Measurements from ENCODE around the gene ECHS1.

DNA sequence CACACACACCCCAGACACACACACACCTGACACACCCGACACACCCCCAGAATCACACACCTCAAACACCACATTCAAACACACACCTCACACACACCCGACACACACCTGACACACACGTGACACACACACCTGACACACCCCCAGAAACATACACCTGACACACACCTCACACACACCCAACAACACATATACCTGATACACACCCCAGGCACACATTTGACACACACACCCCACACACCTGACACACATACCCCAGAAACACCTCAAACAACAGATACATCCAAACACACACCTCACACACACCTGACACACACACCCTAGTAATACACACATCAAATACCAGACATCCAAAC lies 35.8 kb downstream of the ECHS1 start:
- TF ChIP-seq, protein P1, sequence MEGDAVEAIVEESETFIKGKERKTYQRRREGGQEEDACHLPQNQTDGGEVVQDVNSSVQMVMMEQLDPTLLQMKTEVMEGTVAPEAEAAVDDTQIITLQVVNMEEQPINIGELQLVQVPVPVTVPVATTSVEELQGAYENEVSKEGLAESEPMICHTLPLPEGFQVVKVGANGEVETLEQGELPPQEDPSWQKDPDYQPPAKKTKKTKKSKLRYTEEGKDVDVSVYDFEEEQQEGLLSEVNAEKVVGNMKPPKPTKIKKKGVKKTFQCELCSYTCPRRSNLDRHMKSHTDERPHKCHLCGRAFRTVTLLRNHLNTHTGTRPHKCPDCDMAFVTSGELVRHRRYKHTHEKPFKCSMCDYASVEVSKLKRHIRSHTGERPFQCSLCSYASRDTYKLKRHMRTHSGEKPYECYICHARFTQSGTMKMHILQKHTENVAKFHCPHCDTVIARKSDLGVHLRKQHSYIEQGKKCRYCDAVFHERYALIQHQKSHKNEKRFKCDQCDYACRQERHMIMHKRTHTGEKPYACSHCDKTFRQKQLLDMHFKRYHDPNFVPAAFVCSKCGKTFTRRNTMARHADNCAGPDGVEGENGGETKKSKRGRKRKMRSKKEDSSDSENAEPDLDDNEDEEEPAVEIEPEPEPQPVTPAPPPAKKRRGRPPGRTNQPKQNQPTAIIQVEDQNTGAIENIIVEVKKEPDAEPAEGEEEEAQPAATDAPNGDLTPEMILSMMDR (IDR thresholded peaks at IDR 0.05), result no peak
- TF ChIP-seq POLR2A (IDR thresholded peaks at IDR 0.05), result no peak
- TF ChIP-seq EP300 (IDR thresholded peaks at IDR 0.05), result no peak

Measured in suprapubic skin (tissue), 3 donors.